ENCODE measurements around the gene DNTTIP2. TPM values are rescaled to one million over a fixed set of nuclear protein-coding genes. Genes with fewer than 3 reads are reported as not detected.
A peak's percentile ranks its signal among the peaks of the same experiment; 100 is the strongest.

The DNTTIP2 gene
- total and polyA plus RNA-seq, 8 donors: 8.7 to 107 (median 45.6) TPM

DNA sequence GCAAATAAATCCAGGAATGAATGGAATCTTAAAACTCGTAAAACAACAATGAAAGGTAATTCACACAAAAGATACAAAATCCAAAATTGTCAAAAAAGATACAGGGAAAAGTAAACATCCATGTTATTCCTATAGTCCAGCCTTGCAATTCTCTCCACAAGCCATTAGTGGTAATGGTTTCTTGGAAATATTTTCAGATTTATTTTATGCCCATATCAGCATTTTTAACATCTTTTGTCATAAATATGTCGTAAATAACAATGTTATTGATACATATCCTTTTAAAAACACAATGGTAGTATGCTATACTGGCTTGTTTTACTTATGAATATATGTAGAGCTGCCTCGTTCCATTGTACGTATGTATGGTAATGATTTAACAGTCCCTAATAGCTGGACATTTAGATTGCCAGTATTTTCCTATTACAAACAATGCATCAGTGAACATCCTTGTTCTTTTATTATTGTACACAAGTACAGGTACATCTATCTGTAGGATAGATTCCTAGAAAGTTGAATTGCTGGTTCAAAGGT is 30.6 kb downstream of the DNTTIP2 start:
- Histone ChIP-seq H3K4me1 (peaks cover 5 to 36% (median 33%) of the 10 kb centered on the region in 4 donors), H3K27ac (peak overlapping the region in 4 of 5 donors; percentile 89 to 99 (median 98)), H3K4me3 (peak overlapping the region; percentile 68 to 81 (median 72)), H3K27me3 (no peaks in the 10 kb centered on the region), H3K36me3 (no peaks in the 10 kb centered on the region), H3K9me3 (no peaks in the 10 kb centered on the region)
- intact Hi-C loops (cut with DNase I; ENCODE audit: low total_unique reads): loop anchor here (10.0 kb wide), 1 partner anchor 214 kb away; no protein-coding TSS in a partner anchor
- DNase-seq: no peak
- TF ChIP-seq POLR2A (IDR thresholded peaks at IDR 0.05): no peak
- TF ChIP-seq POLR2AphosphoS5 (IDR thresholded peaks at IDR 0.05): no peak
- TF ChIP-seq, protein P1, sequence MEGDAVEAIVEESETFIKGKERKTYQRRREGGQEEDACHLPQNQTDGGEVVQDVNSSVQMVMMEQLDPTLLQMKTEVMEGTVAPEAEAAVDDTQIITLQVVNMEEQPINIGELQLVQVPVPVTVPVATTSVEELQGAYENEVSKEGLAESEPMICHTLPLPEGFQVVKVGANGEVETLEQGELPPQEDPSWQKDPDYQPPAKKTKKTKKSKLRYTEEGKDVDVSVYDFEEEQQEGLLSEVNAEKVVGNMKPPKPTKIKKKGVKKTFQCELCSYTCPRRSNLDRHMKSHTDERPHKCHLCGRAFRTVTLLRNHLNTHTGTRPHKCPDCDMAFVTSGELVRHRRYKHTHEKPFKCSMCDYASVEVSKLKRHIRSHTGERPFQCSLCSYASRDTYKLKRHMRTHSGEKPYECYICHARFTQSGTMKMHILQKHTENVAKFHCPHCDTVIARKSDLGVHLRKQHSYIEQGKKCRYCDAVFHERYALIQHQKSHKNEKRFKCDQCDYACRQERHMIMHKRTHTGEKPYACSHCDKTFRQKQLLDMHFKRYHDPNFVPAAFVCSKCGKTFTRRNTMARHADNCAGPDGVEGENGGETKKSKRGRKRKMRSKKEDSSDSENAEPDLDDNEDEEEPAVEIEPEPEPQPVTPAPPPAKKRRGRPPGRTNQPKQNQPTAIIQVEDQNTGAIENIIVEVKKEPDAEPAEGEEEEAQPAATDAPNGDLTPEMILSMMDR (IDR thresholded peaks at IDR 0.05): no peak
- TF ChIP-seq EP300 (IDR thresholded peaks at IDR 0.05): no peak
- 54 to 65% (median 55%) methylated on average over 4 of the region's 4 CpGs for WGBS, 5 donors

DNA sequence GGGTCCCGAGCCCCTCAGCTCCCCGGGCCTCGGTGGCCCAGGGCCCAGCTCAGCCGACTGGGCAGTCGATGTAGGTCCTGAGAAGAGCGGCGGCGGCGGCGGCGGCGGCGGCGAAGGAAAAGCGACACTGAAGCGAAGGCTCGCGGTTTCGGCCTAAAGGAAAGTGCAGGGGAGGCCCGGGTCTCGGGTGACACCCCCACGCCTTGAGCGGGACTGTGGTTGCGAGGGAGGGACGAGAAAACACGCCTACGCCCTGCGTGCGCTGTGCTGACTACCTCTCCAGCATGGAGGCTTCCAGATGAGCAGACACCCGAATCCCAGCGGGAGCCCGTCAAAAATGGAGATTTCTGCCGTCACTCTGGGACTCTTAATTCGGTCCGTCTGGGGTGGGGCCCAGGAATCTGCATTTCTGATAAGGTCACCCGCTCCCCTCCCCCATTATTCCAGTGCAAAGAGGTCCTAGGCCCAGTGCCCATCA is 31.2 kb downstream of the DNTTIP2 start:
- intact Hi-C loops (cut with DNase I; ENCODE audit: low total_unique reads): loop anchor here (10.0 kb wide), 1 partner anchor 213 kb away; no protein-coding TSS in a partner anchor
- DNase-seq: peak; percentile 63 to 87
- WGBS, 5 donors: 0 to 1% (median 1%) methylated on average over 18 to 36 of the region's 36 CpGs
- Histone ChIP-seq H3K9me3 (no peaks in the 10 kb centered on the region), H3K4me1 (peaks cover 5 to 36% (median 33%) of the 10 kb centered on the region in 4 donors), H3K4me3 (peak overlapping the region; percentile 68 to 81 (median 72)), H3K27me3 (no peaks in the 10 kb centered on the region), H3K27ac (peak overlapping the region; percentile 89 to 100 (median 99)), H3K36me3 (no peaks in the 10 kb centered on the region)
- peak in 1 of 3 donors; percentile 3 for TF ChIP-seq POLR2AphosphoS5 (IDR thresholded peaks at IDR 0.05)
- TF ChIP-seq, protein P1 (IDR thresholded peaks at IDR 0.05): no peak

DNA sequence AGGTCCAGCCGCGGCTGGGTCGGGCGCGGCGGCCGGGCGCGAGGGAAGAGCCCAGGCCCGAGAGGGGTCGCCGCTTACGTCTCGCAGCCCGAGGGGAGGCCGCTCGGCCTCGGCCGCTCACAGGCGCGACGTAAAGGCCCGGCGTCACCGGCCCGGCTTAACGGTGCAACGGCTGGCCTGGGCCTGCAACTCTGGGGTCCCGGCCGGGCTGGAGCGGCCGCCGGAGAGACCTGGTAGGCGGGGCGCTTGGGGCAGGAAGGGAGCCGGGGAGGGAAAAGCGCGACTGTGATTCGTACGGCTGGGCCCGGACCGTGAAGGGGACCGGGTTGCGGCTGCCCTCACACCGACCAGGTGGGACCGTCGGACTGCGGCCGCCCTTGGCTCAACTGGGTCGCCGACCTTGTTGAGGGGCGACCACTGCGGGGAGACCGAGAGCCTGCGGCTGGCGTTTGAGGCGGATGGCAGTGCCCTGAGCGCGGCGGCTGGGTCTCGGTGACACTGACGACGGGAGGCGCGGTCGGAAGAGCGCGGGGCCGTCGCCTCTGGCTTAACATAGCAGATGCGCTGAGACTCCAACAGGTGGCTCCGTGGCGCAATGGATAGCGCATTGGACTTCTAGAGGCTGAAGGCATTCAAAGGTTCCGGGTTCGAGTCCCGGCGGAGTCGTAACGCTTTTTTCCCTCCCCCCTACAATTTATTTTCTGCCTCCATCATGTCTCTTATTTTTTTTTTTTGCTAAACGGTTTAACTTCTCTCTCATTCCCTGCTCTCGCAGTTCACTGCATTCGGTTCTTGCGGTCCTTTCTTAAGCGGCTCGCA is 31.8 kb downstream of the DNTTIP2 start:
- Histone ChIP-seq H3K4me1 (peaks cover 5 to 36% (median 33%) of the 10 kb centered on the region in 4 donors), H3K27ac (peak overlapping the region; percentile 89 to 100 (median 99)), H3K36me3 (no peaks in the 10 kb centered on the region), H3K9me3 (no peaks in the 10 kb centered on the region), H3K27me3 (no peaks in the 10 kb centered on the region), H3K4me3 (peak overlapping the region; percentile 68 to 81 (median 72))
- 0 to 1% (median 0%) methylated on average over 16 to 79 of the region's 86 CpGs for WGBS, 5 donors
- peak; percentile 45 to 78 (median 56) for TF ChIP-seq POLR2AphosphoS5 (IDR thresholded peaks at IDR 0.05)
- TF ChIP-seq, protein P1 (IDR thresholded peaks at IDR 0.05): no peak
- no peak for TF ChIP-seq POLR2A (IDR thresholded peaks at IDR 0.05)
- no peak for TF ChIP-seq EP300 (IDR thresholded peaks at IDR 0.05)
- intact Hi-C loops (cut with DNase I; ENCODE audit: low total_unique reads): loop anchor here (10.0 kb wide), 1 partner anchor 212 kb away; no protein-coding TSS in a partner anchor
- DNase-seq: peak; percentile 89 to 98

DNA sequence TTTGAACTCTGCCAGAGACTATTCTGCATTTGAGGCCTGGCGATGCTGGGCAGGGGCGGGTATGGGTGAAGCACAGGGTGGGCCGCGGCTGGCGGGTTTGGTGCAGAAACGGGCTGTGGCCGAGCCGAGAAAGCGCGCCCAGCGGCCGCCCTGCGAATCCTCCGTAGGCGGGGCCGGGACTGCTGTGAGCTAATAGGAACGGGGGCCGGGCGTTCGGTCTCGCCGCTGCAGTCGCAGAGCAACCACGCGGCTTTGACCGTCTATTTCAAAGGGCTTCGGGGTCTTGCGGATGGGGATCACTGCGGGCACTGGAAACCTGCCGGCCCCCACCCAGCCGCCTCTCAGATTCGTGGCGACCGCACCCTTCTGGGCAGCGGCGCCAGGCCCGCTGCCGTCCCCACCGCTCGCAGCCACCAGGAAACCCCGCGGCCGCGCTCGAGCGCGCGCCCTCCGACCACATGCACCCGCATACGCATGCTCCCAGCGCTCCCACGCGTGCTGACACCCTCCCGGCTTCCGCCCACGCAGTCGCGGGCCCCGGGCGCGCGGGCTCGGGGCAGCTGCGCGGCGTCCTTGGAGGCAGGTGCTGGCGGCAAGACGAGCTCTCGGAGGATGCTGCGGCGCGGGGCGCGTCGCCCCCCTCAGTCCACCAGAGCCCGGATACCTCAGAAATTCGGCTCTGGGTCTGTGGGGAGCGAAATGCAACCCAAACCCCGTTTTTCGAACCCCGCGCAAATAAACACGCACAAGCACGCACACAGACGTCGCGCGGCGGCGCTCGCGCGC is 32.6 kb downstream of the DNTTIP2 start:
- H3K27ac ChIP-seq: peak overlapping the region; percentile 89 to 100 (median 99)
- no peaks in the 10 kb centered on the region for H3K36me3 ChIP-seq
- TF ChIP-seq, protein P1 (IDR thresholded peaks at IDR 0.05): peak in 4 of 7 experiments; percentile 9 to 44 (median 20)
- TF ChIP-seq POLR2A (IDR thresholded peaks at IDR 0.05) (peak in 1 of 4 donors; percentile 20), POLR2AphosphoS5 (IDR thresholded peaks at IDR 0.05) (peak; percentile 39 to 69 (median 67)), EP300 (IDR thresholded peaks at IDR 0.05) (no peak)
- peak; percentile 89 to 96 for DNase-seq
- H3K4me1 ChIP-seq: peaks cover 5 to 36% (median 33%) of the 10 kb centered on the region in 4 donors
- intact Hi-C loops (cut with DNase I; ENCODE audit: low total_unique reads): loop anchor here (10.0 kb wide), 1 partner anchor 212 kb away; no protein-coding TSS in a partner anchor
- H3K27me3 ChIP-seq: no peaks in the 10 kb centered on the region
- H3K4me3 ChIP-seq: peak overlapping the region; percentile 68 to 81 (median 72)
- WGBS, 5 donors: 0 to 1% (median 1%) methylated on average over 25 to 92 of the region's 94 CpGs
- no peaks in the 10 kb centered on the region for H3K9me3 ChIP-seq

All from stomach (tissue), 9 donors.